ENCODE data around the gene DAPK2.

GRCh38 chr15:63931556-63931955 lies 114.7 kb downstream of the DAPK2 start:
- TF ChIP-seq TCF4 (CRISPR knock-in tag; IDR thresholded peaks at IDR 0.05; ENCODE audit: borderline replicate concordance) (no peak), ZNF565 (CRISPR knock-in tag; conservative IDR thresholded peaks at IDR 0.05; ENCODE audit: low read depth) (no peak), ESRRG (CRISPR knock-in tag; IDR thresholded peaks at IDR 0.05) (no peak), ZNF8 (CRISPR knock-in tag; IDR thresholded peaks at IDR 0.05) (no peak)
